Measurements from ENCODE around the gene LDAH. TPM values are rescaled to one million over a fixed set of nuclear protein-coding genes. Genes with fewer than 3 reads are reported as not detected.

The LDAH gene
- total and polyA plus RNA-seq, 2 experiments from 2014 or later = 12.1 to 37.5 TPM

GRCh38 chr2:20806286-20806685 is 16.6 kb downstream of the LDAH start:
- Mint-ChIP-seq H3K4me1 (peaks cover 9% of the 10 kb centered on the region; the same call in 2 of the 3 replicates), H3K27ac (no peak overlapping the region), H3K36me3 (ENCODE audit: low read depth) (no peaks in the 10 kb centered on the region), H3K4me3 (no peak overlapping the region), H3K9me3 (no peaks in the 10 kb centered on the region), H3K27me3 (ENCODE audit: insufficient read depth, low read depth, poor library complexity) (no peaks in the 10 kb centered on the region)
- DNase-seq (ENCODE audit: low spot score) (no peak), ATAC-seq (no peak)
- Histone ChIP-seq H3K27me3 (ENCODE audit: insufficient read depth) (no peaks in the 10 kb centered on the region), H3K4me2 (no peak overlapping the region), H3F3A (replicated peaks; ENCODE audit: low read depth) (no peaks in the 10 kb centered on the region), H4K20me1 (replicated peaks; ENCODE audit: insufficient read depth) (peaks cover 8% of the 10 kb centered on the region), H3K9me2 (ENCODE audit: insufficient read depth) (no peaks in the 10 kb centered on the region), H3K27ac (ENCODE audit: low read depth) (no peak overlapping the region), H2AFZ (no peak overlapping the region), H3K79me2 (replicated peaks; ENCODE audit: insufficient read depth) (peaks cover 58% of the 10 kb centered on the region), H3K36me3 (ENCODE audit: insufficient read depth) (no peaks in the 10 kb centered on the region), H3K4me1 (ENCODE audit: insufficient read depth) (no peaks in the 10 kb centered on the region; the same call in 1 of the 2 replicates), H3K4me3 (no peak overlapping the region)
- TF ChIP-seq ZNF114 (CRISPR knock-in tag; IDR thresholded peaks at IDR 0.05) = no peak
- no peak for TF ChIP-seq EZH2phosphoT487 (IDR thresholded peaks at IDR 0.05; ENCODE audit: unreplicated experiment)
- TF ChIP-seq ETS1 (IDR thresholded peaks at IDR 0.05) = no peak
- TF ChIP-seq CREB1 (CRISPR knock-in tag; IDR thresholded peaks at IDR 0.05; ENCODE audit: low read depth) = no peak
- TF ChIP-seq ZNF462 (CRISPR knock-in tag; IDR thresholded peaks at IDR 0.05) = no peak
- TF ChIP-seq ZNF331 (CRISPR knock-in tag; IDR thresholded peaks at IDR 0.05; ENCODE audit: low read depth) = no peak
- no peak for TF ChIP-seq POLR2AphosphoS5 (IDR thresholded peaks at IDR 0.05; ENCODE audit: low read depth)
- TF ChIP-seq EZH2 (IDR thresholded peaks at IDR 0.05; ENCODE audit: low read depth, unreplicated experiment) = no peak
- no peak for TF ChIP-seq NANOG (IDR thresholded peaks at IDR 0.05; ENCODE audit: borderline replicate concordance)

Data from GM23338 (cell line).